Glomerular visceral epithelial cell (primary cell): ENCODE results near the gene FOXA3.

Experiments
- DNase-seq: peaks from one replicate; pipeline ENCODE4 v3.0.0-alpha.2; 2016; ENCODE audit errors: extremely low spot score

The FOXA3 gene

GRCh38 chr19:45863840-45864628, at the start of gene FOXA3:
FOXA3 (plus strand) TSS chr19:45864326; CDS start chr19:45864457, 131 bp downstream.
- peak; percentile 69 for DNase-seq

GRCh38 chr19:45814851-45815480, 49.2 kb upstream of the FOXA3 start, which contains the start of gene RSPH6A:
RSPH6A (minus strand) TSS chr19:45815308; CDS start chr19:45815176, 132 bp downstream.
- DNase-seq, result no peak

DNA sequence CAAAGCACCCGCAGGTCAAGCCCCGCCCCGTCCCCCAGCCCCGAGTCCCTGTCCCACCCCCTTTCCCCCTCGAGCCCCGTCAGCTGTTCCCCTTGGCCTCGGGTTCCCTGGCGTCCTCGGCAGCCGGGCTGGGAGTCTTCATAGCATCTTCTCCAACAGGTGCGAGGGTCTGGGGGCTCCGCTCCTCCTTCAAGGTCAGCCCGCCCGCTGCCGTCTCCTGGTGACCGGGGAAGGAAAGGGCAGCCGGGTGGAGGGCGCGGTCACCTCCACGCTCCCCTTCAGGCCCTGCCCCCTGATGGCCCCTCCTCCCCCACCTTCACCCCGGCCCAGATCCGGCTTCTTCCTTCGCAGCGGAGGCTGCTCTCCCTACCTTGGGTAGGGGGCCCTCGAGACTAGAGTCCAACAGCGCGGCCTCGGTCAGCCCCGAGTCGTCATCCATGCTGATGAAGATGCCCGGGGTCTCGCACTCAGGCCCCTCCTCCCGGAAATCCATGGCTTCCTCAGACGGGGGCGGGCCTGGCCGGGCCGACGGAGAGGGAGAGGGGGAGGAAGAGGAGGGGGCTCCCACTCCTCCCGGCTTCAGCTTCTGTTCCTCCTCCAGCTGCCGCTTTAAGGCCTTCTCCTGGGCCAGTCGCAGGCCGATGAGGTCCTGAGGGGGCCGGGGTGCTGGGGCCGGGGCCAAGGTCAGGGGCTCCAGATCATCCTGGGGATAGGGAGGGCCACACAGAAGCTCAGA, 48.5 kb upstream of the FOXA3 start:
- DNase-seq, result no peak

- DNase-seq, result no peak
Measured at GRCh38 chr19:45816236-45817009, 47.7 kb upstream of the FOXA3 start.

- DNase-seq, result peak; percentile 96
Measured at GRCh38 chr19:45817010-45817724, 47.0 kb upstream of the FOXA3 start.

GRCh38 chr19:45817725-45818301, 46.3 kb upstream of the FOXA3 start:
- DNase-seq, result no peak

DNA sequence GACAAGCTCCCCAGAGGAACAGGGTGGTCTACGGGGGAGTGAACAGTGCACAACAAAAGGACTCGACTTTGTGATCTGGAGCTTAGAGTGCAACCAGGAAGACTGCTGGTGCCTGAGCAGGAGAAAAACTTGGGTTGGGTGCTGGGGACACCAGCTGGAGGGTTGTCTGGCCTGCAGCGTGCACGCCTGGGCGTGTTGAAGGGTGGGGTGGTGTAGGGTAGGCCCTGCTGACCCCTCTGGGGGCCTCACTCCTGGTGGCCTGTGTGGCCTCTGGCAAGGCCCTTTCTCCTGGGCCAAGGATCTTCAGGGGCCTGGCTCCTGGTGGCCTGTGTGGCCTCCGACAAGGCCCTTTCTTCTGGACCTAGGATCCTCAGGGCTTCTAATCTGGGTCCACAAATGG, 44.4 kb upstream of the FOXA3 start:
- no peak for DNase-seq

- no peak for DNase-seq
Measured at GRCh38 chr19:45820413-45821102, 43.6 kb upstream of the FOXA3 start.

DNA sequence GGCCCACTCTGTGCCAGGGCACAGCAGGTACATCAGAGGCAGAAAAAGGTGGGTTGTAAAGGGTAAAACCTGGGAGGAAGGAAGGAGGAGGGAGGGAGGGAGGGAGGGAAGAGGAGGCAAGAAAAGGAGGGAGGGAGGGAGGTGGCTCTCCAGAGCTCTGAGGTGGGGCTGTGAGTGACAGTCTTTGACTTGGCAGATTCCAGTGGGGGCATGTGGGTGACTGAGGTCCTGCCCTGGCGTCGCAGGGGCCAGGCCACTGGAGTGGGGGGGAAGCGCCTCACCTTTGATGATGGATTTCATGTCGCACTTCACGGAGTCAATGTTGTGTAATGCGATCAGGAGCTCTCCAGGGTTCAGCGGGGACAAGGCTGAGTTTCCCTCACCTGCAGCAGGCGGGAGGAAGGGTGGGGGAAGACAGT, 43.0 kb upstream of the FOXA3 start:
- no peak for DNase-seq

GRCh38 chr19:45821570-45821969, 42.6 kb upstream of the FOXA3 start:
- DNase-seq, result no peak

GRCh38 chr19:45822716-45823115, 41.4 kb upstream of the FOXA3 start:
- no peak for DNase-seq

GRCh38 chr19:45823182-45823581, 40.9 kb upstream of the FOXA3 start:
- no peak for DNase-seq

DNA sequence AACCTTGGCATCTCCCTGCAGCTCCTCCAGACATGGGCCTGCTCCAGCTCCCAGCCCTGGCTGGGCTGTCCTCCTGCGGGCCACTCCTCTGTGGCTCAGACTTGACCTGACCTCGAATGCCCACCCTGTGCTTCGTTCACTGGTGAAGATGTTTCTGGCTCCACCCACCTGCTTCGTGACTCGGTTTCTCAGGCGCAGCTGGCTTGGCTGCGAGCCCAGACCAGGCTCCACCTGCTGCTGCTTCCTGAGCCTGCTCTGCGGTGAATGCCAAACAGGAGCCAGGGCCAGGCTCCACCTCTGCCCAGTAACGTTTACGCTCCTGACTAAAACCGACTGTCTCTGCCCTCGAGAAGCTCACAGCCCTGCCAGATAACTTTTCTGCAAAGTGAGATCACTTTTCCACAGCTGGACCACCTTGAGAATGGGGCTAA, 40.1 kb upstream of the FOXA3 start:
- DNase-seq, result no peak

DNA sequence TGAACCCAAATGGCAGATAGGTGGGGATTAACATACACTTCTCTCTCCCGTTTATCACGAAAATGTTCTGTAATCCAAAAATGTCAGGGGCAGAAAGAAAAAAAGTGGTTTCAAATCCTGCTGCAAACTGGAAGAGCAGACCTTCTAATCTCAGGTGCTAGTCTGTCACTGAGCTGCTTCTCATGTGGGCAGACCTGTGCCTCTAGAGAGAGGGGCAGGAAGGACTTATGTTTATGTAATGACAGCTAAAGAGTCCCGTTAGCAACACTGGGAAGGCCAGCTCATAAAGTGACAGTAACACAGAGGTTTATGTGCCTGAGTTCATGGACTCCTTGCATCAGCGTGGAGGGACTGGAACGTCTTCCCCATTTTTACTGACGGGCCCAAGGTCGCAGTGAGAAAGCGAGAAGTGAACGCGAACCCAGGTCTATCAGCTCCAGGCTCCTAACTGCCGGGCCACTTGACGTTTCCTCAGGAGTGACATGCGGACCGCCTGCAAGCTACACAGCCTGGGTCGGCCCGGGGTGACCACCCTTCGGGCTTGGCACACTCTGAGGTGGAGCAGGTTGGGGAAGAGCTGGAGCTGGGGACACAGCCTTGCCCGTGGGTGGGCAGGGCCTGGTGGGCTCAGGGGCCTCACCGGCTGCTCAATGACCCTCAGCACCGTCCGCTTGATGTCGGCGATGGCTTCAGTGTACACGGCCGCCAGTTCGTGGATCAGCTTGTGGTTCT, 39.4 kb upstream of the FOXA3 start:
- DNase-seq, result no peak

DNA sequence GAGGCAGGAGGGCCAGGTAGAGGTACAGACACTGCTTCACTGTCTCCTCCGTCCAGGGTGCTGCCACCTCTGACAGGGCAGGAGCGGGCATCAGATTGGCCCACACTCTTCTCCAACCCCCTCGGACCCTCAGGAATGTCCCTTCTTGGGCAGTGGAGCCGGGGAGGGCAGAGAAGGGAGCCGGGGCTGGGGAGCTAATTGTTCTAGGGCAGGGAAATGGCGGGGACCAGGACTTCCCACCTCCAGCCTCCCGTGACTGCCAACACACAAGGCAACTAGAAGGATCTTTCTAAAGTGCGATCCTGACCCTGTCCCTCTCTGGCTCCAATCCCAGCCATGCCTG, 38.9 kb upstream of the FOXA3 start:
- no peak for DNase-seq

DNA sequence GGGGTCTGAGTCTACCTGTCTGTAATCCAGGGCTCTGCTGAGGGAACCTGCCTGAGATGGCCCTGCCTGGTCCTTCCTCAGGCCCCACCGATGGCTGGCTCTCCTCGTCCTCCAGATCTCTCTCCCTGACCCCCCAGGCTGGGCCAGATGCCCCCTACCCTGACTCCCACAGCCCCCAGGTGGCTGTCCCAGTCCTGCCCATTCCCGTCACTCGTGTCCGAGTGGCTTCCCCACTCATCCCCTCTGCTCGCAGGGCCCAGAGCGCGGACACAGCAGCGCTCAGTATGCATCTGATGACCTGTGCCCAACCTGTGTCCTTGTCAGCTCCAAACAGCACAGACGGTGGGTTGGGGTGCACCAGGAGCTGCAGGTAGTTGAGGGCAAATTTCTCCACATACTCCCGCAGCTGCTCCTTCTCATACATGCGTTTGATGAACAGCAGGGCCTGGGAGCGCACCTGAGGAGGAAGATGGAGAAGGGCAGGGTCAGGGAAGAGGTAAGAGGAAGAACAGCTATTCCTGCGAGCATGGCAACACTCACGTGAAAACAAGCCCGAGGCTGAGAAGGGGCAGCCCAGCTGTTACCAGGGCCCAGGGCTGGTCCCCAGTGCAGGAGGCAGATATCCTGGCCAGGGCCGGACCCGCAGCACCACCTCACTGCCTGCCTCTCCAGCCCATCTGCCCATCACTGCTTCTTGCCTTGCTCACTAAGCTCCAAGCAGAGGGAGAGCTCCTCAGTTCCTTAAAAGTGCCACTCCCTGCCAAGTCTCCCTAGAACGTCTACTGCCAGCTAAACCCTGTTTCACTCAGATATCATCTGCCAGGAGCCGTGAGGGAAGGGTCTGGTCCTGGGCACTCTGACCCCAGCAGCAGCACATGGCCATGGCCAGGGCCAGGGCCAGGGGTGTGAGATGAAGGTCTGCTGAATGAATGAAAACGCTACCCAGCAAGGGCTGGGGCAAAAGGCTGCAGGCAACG, 37.9 kb upstream of the FOXA3 start:
- DNase-seq, result no peak

GRCh38 chr19:45826934-45827333, 37.2 kb upstream of the FOXA3 start:
- no peak for DNase-seq

DNA sequence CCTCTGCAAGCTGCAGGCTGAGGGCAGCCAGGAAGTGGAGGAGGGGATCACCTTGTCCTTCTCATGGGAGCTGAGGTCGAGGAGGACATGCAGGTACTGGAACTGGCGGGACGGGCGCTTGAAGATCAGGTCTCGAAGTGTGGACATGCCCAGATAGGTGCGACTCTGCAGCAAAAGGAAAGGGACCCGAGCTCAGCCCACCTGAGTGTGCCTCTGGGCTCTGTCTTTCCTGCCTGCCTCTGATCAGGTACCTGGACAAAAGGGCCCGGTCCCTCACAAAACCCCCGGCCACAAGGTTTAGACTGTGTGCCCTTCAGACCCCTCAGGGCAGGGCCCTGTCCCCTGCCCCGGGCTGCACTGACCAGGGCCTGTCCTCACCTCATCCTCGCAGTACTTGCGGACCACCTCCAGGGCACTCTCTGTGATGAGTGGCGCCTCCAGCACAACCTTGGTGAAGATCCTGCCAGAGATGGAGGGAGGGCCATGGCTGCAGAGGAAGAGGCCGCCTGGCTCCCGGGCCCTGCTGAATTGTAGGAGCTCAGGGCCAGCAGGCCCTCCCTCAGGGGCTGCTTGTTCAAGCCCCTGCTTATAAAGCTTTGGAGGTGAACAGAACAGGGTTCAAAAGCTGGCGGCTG, 36.5 kb upstream of the FOXA3 start:
- no peak for DNase-seq
